GM12891 (cell line): Measurements from ENCODE around the gene TRAPPC14.

Experiments used
- PAX5 ChIP-seq: IDR thresholded peaks from 2 replicates; pipeline ENCODE4 v1.6.1; 2011; ENCODE audit warnings: low read length, moderate library complexity, mild to moderate bottlenecking; ENCODE audit not compliant: insufficient read depth, severe bottlenecking
- POLR2A ChIP-seq: IDR thresholded peaks from 2 replicates; pipeline ENCODE4 v1.6.1; 2011; ENCODE audit warnings: low read depth, low read length, control low read depth
- POLR2AphosphoS5 ChIP-seq: IDR thresholded peaks from 2 replicates; pipeline ENCODE4 v1.6.1; 2011; ENCODE audit warnings: low read depth, low read length, control low read depth
- SPI1 ChIP-seq: IDR thresholded peaks from 2 replicates; pipeline ENCODE4 v1.6.1; 2011; ENCODE audit warnings: low read depth, low read length, control low read depth
- TAF1 ChIP-seq: IDR thresholded peaks from 2 replicates; pipeline ENCODE4 v1.6.1; 2011; ENCODE audit warnings: low read depth, low read length, control low read depth

DNA sequence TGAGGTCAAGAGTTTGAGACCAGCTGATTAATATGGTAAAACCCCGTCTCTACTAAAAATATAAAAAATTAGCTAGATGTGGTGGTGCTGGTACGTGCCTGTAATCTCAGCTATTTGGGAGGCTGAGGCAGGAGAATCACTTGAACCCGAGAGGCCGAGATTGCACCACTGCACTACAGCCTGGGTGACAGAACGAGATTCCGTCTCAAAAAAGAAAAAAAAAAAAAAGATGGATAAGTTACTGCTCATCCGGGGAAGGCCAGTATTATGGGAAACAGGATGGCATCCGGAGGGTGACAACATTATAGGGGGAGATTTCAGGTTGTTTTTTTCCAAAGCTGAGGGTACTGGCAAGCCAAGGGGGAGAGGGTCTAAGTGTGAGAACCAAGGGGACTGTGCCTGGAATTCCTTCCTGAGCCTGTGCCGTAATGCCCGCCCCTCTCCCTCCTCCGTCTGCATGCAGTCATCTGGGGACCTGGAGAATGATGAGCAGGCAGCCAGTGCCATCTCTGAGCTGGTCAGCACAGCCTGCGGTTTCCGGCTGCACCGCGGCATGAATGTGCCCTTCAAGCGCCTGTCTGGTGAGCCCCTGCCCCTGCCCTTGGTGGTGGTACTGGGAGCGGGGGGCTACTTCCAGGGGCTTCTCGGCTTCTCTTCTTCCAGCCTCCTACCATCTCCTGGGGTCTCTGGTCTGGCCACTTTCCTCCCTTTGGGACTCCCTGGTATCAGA, 5.4 kb downstream of the TRAPPC14 start:
- TF ChIP-seq POLR2AphosphoS5, result no peak
- TF ChIP-seq POLR2A, result no peak
- TF ChIP-seq TAF1, result no peak
- TF ChIP-seq SPI1, result no peak
- TF ChIP-seq PAX5, result no peak
